Liver (tissue), 10 donors: ENCODE measurements around the gene TNPO2. TPM values are rescaled to one million over a fixed set of nuclear protein-coding genes. Genes with fewer than 3 reads are reported as not detected.

Source experiments
- DNase-seq: peaks from one replicate; pipeline ENCODE4 v3.0.0-alpha.2; 2017; ENCODE audit warnings: low spot score
- H3K27ac ChIP-seq, 2 donors: one replicate each; pipeline ENCODE4 v1.7.0; 2013; ENCODE audit warnings: inconsistent platforms in 2 of 2, low read length in 2 of 2, control low read depth in 1 of 2, low read depth in 1 of 2, mild to moderate bottlenecking in 1 of 2
- H3K27me3 ChIP-seq, 4 donors: one replicate each; pipeline versions ENCODE4 v1.6.1 to v1.7.0; 2013; ENCODE audit warnings: low read length in 3 of 4, inconsistent platforms in 1 of 4, mild to moderate bottlenecking in 1 of 4, moderate library complexity in 1 of 4; ENCODE audit not compliant: control insufficient read depth in 4 of 4, insufficient read depth in 4 of 4
- H3K36me3 ChIP-seq, 4 donors: one replicate each; pipeline versions ENCODE4 v1.6.1 to v1.7.0; 2013; ENCODE audit warnings: low read length in 3 of 4, mild to moderate bottlenecking in 3 of 4, low read depth in 1 of 4, moderate library complexity in 1 of 4; ENCODE audit not compliant: control insufficient read depth in 4 of 4, insufficient read depth in 3 of 4
- H3K4me1 ChIP-seq, 4 donors: one replicate each; pipeline versions ENCODE4 v1.6.1 to v1.7.0; 2013; ENCODE audit warnings: low read length in 3 of 4, mild to moderate bottlenecking in 3 of 4, moderate library complexity in 1 of 4; ENCODE audit not compliant: control insufficient read depth in 4 of 4, insufficient read depth in 4 of 4
- H3K4me3 ChIP-seq, 3 donors: one replicate each; pipeline versions ENCODE4 v1.6.1 to v1.7.0; 2013; ENCODE audit warnings: low read length in 3 of 3, control low read depth in 1 of 3, low read depth in 1 of 3, mild to moderate bottlenecking in 1 of 3
- H3K9ac ChIP-seq, 2 donors: one replicate each; pipeline ENCODE4 v1.7.0; 2013; ENCODE audit warnings: low read length in 2 of 2, mild to moderate bottlenecking in 2 of 2, moderate library complexity in 2 of 2, control low read depth in 1 of 2, low read depth in 1 of 2
- H3K9me3 ChIP-seq, 4 donors: one replicate each; pipeline versions ENCODE4 v1.6.1 to v1.7.0; 2013; ENCODE audit warnings: low read length in 3 of 4; ENCODE audit not compliant: control insufficient read depth in 4 of 4
- MAX ChIP-seq: IDR thresholded peaks from 2 replicates; pipeline ENCODE4 v1.6.1; 2016; ENCODE audit warnings: antibody characterized with exemption
- NR2F2 ChIP-seq: IDR thresholded peaks from 2 replicates; pipeline ENCODE4 v1.6.1; 2016; ENCODE audit warnings: antibody characterized with exemption
- RAD21 ChIP-seq, 2 donors: IDR thresholded peaks; 2 replicates each; pipeline ENCODE4 v1.6.1; 2016; ENCODE audit warnings: antibody characterized with exemption in 2 of 2, mild to moderate bottlenecking in 2 of 2
- YY1 ChIP-seq: IDR thresholded peaks from 2 replicates; pipeline ENCODE4 v1.6.1; 2016; ENCODE audit warnings: antibody characterized with exemption, mild to moderate bottlenecking
- ZBTB33 ChIP-seq: IDR thresholded peaks from 2 replicates; pipeline ENCODE4 v1.6.1; 2016; ENCODE audit warnings: antibody characterized with exemption
- WGBS: extraction: QIAGEN DNeasy Blood & Tissue Kit; methylation state at CpG from one replicate; pipeline ENCODE4 v1.1.7; 2013; 5-methylcytosine and 5-hydroxymethylcytosine counted together
- polyA plus RNA-seq, 2 donors: library from polyadenylated mRNA; stranded (reverse) in 1 of 2; unstranded in 1 of 2; fragments of 200-250 nt in 1 of 2; fragments of >200 nt in 1 of 2; fragmentation: Nextera tagmentation in 1 of 2; extraction: Ambion mirVana in 1 of 2; gene quantifications; one replicate each; pipeline versions ENCODE4 v1.2.1 to v1.2.3, GENCODE V29; 2013 to 2015
- small RNA-seq: library from RNA; depleted of rRNA; stranded (forward); fragments of <200 nt; gene quantifications from one replicate; pipeline ENCODE3, GENCODE V24; 2014
- total RNA-seq, 2 donors: library from RNA; depleted of rRNA; stranded (reverse); fragments of >200 nt; gene quantifications; one replicate each; pipeline ENCODE4 v1.2.3, GENCODE V29; 2014
- donor health status: healthy.
- donor health status: healthy.
- donor health status: healthy.
- donor health status: healthy.
- donor health status: healthy.

TNPO2 gene
- total and polyA plus RNA-seq, 4 donors = 6.3 to 22.2 (median 15.8) TPM

- WGBS = 96% methylated on average over 10 of the region's 10 CpGs
- H3K4me1 ChIP-seq = peaks cover 5 to 8% (median 6%) of the 10 kb centered on the region in 4 donors
- peaks cover 0 to 5% (median under 1%) of the 10 kb centered on the region in 4 donors for H3K36me3 ChIP-seq
- no peaks in the 10 kb centered on the region for H3K27me3 ChIP-seq
- no peak overlapping the region for H3K4me3 ChIP-seq
- no peaks in the 10 kb centered on the region for H3K9me3 ChIP-seq
- no peak overlapping the region for H3K27ac ChIP-seq
- DNase-seq = no peak
- TF ChIP-seq RAD21 (IDR thresholded peaks at IDR 0.05) (no peak), NR2F2 (no peak), ZBTB33 (no peak), MAX (no peak), YY1 (no peak)
- no peak overlapping the region for H3K9ac ChIP-seq
These were observed 73.8 kb downstream of the TNPO2 start for GRCh38 chr19:12649941-12650340.

Small RNA genes lying within 50 kb of the gene (small RNA-seq; reads per million reads assigned to genes)
- 90.1 reads per million, percentile 97 among the genes with 10 or more reads in this experiment for gene SNORD41

Other genes with a start within 250 kb of the TNPO2 start
- gene ZNF709, start 239.1 kb downstream of the TNPO2 start, total RNA-seq = 1 to 10 TPM; 1.3 to 1.9 TPM
- gene ZNF709, start 239.1 kb downstream of the TNPO2 start, polyA plus RNA-seq = under 1 TPM; 0.24 to 0.25 TPM
- 1 to 10 TPM; 8.3 to 8.6 TPM for gene ZNF564, start 172.4 kb downstream of the TNPO2 start, total RNA-seq
- 1 to 10 TPM; 2.4 to 3.3 TPM for gene ZNF564, start 172.4 kb downstream of the TNPO2 start, polyA plus RNA-seq
- 1 to 10 TPM; 3.5 to 6.1 TPM for gene ZNF490, start 113.1 kb downstream of the TNPO2 start, total RNA-seq
- gene ZNF490, start 113.1 kb downstream of the TNPO2 start, polyA plus RNA-seq = 1 to 10 TPM in 1 of 2 donors, under 1 TPM in 1; 0.93 to 1.0 TPM
- gene ZNF791, start 113.0 kb downstream of the TNPO2 start, total RNA-seq = 10 to 100 TPM in 1 of 2 donors, 1 to 10 TPM in 1; 9.2 to 10.3 TPM
- gene ZNF791, start 113.0 kb downstream of the TNPO2 start, polyA plus RNA-seq = 1 to 10 TPM; 3.1 to 4.8 TPM
- gene MAN2B1, start 57.2 kb downstream of the TNPO2 start, total RNA-seq = 10 to 100 TPM; 41.3 to 42.9 TPM
- gene MAN2B1, start 57.2 kb downstream of the TNPO2 start, polyA plus RNA-seq = 10 to 100 TPM; 23.5 to 28.9 TPM
- 1 to 10 TPM; 4.0 to 5.1 TPM for gene WDR83, start 57.1 kb downstream of the TNPO2 start, total RNA-seq
- 1 to 10 TPM; 3.9 to 4.4 TPM for gene WDR83, start 57.1 kb downstream of the TNPO2 start, polyA plus RNA-seq
- gene DHPS, start 42.1 kb downstream of the TNPO2 start, total RNA-seq = 10 to 100 TPM; 29.1 to 53.9 TPM
- 10 to 100 TPM; 34.8 to 50.3 TPM for gene DHPS, start 42.1 kb downstream of the TNPO2 start, polyA plus RNA-seq
- not detected for gene GNG14, start 35.9 kb downstream of the TNPO2 start, total RNA-seq
- not detected for gene GNG14, start 35.9 kb downstream of the TNPO2 start, polyA plus RNA-seq
- gene FBXW9, start 27.3 kb downstream of the TNPO2 start, total RNA-seq = 1 to 10 TPM; 2.3 to 2.5 TPM
- 1 to 10 TPM; 3.4 to 4.0 TPM for gene FBXW9, start 27.3 kb downstream of the TNPO2 start, polyA plus RNA-seq
- gene TRIR, start 10.8 kb upstream of the TNPO2 start, total RNA-seq = 10 to 100 TPM; 69.3 to 84.3 TPM
- gene TRIR, start 10.8 kb upstream of the TNPO2 start, polyA plus RNA-seq = 100 to 1,000 TPM; 106 to 169 TPM
- 10 to 100 TPM; 23.4 to 31.0 TPM for gene GET3, start 13.6 kb upstream of the TNPO2 start, total RNA-seq
- gene GET3, start 13.6 kb upstream of the TNPO2 start, polyA plus RNA-seq = 10 to 100 TPM; 22.8 to 44.1 TPM
- gene BEST2, start 27.9 kb upstream of the TNPO2 start, total RNA-seq = not detected
- gene BEST2, start 27.9 kb upstream of the TNPO2 start, polyA plus RNA-seq = not detected
- gene HOOK2, start 51.6 kb upstream of the TNPO2 start, total RNA-seq = 10 to 100 TPM; 11.3 to 36.4 TPM
- gene HOOK2, start 51.6 kb upstream of the TNPO2 start, polyA plus RNA-seq = 10 to 100 TPM; 12.9 to 17.0 TPM
- gene JUNB, start 67.6 kb upstream of the TNPO2 start, total RNA-seq = 10 to 100 TPM; 68.6 to 79.2 TPM
- 10 to 100 TPM; 32.7 to 44.6 TPM for gene JUNB, start 67.6 kb upstream of the TNPO2 start, polyA plus RNA-seq
- 1,000 to 10,000 TPM in 1 of 2 donors, 100 to 1,000 TPM in 1; 222 to 1,737 TPM for gene PRDX2, start 77.9 kb upstream of the TNPO2 start, total RNA-seq
- gene PRDX2, start 77.9 kb upstream of the TNPO2 start, polyA plus RNA-seq = 100 to 1,000 TPM; 265 to 301 TPM
- under 1 TPM in 1 of 2 donors, not detected in 1; 0.33 TPM for gene THSD8, start 78.1 kb upstream of the TNPO2 start, total RNA-seq
- gene THSD8, start 78.1 kb upstream of the TNPO2 start, polyA plus RNA-seq = under 1 TPM; 0.22 to 0.35 TPM
- 10 to 100 TPM in 1 of 2 donors, 1 to 10 TPM in 1; 1.8 to 17.5 TPM for gene RNASEH2A, start 82.7 kb upstream of the TNPO2 start, total RNA-seq
- 1 to 10 TPM; 2.3 to 4.6 TPM for gene RNASEH2A, start 82.7 kb upstream of the TNPO2 start, polyA plus RNA-seq
- not detected for gene RTBDN, start 110.6 kb upstream of the TNPO2 start, total RNA-seq
- gene RTBDN, start 110.6 kb upstream of the TNPO2 start, polyA plus RNA-seq = not detected
- gene MAST1, start 114.6 kb upstream of the TNPO2 start, total RNA-seq = under 1 TPM; 0.08 to 0.19 TPM
- gene MAST1, start 114.6 kb upstream of the TNPO2 start, polyA plus RNA-seq = under 1 TPM; 0.26 to 0.54 TPM
- gene DNASE2, start 157.5 kb upstream of the TNPO2 start, total RNA-seq = 10 to 100 TPM; 11.9 to 13.7 TPM
- 10 to 100 TPM; 11.3 to 18.4 TPM for gene DNASE2, start 157.5 kb upstream of the TNPO2 start, polyA plus RNA-seq
- 100 to 1,000 TPM in 1 of 2 donors, not detected in 1; 234 TPM for gene KLF1, start 163.3 kb upstream of the TNPO2 start, total RNA-seq
- gene KLF1, start 163.3 kb upstream of the TNPO2 start, polyA plus RNA-seq = not detected
- 100 to 1,000 TPM in 1 of 2 donors, 10 to 100 TPM in 1; 65.8 to 118 TPM for gene GCDH, start 167.2 kb upstream of the TNPO2 start, total RNA-seq
- gene GCDH, start 167.2 kb upstream of the TNPO2 start, polyA plus RNA-seq = 10 to 100 TPM; 68.6 to 87.7 TPM
- under 1 TPM in 1 of 2 donors, not detected in 1; 0.42 TPM for gene SYCE2, start 195.4 kb upstream of the TNPO2 start, total RNA-seq
- gene SYCE2, start 195.4 kb upstream of the TNPO2 start, polyA plus RNA-seq = under 1 TPM; 0.07 to 0.43 TPM
- 10 to 100 TPM; 29.8 to 34.0 TPM for gene FARSA, start 209.8 kb upstream of the TNPO2 start, total RNA-seq
- gene FARSA, start 209.8 kb upstream of the TNPO2 start, polyA plus RNA-seq = 10 to 100 TPM; 34.7 to 50.1 TPM
- 1,000 to 10,000 TPM in 1 of 2 donors, 100 to 1,000 TPM in 1; 618 to 1,316 TPM for gene CALR, start 214.7 kb upstream of the TNPO2 start, total RNA-seq
- gene CALR, start 214.7 kb upstream of the TNPO2 start, polyA plus RNA-seq = 1,000 to 10,000 TPM in 1 of 2 donors, 100 to 1,000 TPM in 1; 913 to 1,228 TPM
- gene RAD23A, start 221.9 kb upstream of the TNPO2 start, total RNA-seq = 100 to 1,000 TPM in 1 of 2 donors, 10 to 100 TPM in 1; 42.9 to 112 TPM
- gene RAD23A, start 221.9 kb upstream of the TNPO2 start, polyA plus RNA-seq = 10 to 100 TPM; 45.0 to 88.6 TPM
- 10 to 100 TPM in 1 of 2 donors, 1 to 10 TPM in 1; 8.4 to 22.1 TPM for gene GADD45GIP1, start 233.3 kb upstream of the TNPO2 start, total RNA-seq
- gene GADD45GIP1, start 233.3 kb upstream of the TNPO2 start, polyA plus RNA-seq = 10 to 100 TPM; 23.6 to 54.2 TPM
- gene DAND5, start 245.6 kb upstream of the TNPO2 start, total RNA-seq = under 1 TPM in 1 of 2 donors, not detected in 1; 0.23 TPM
- not detected for gene DAND5, start 245.6 kb upstream of the TNPO2 start, polyA plus RNA-seq